Measurements from ENCODE around the gene TTYH3. TPM values are rescaled to one million over a fixed set of nuclear protein-coding genes. Genes with fewer than 3 reads are reported as not detected.
A peak's percentile ranks its signal among the peaks of the same experiment; 100 is the strongest.

Gene TTYH3
- total and polyA plus RNA-seq, 2 of the 8 experiments (the other 6 are each of a cell fraction or from before 2014, with no cell fraction given) = 66.2 to 169 TPM

DNA sequence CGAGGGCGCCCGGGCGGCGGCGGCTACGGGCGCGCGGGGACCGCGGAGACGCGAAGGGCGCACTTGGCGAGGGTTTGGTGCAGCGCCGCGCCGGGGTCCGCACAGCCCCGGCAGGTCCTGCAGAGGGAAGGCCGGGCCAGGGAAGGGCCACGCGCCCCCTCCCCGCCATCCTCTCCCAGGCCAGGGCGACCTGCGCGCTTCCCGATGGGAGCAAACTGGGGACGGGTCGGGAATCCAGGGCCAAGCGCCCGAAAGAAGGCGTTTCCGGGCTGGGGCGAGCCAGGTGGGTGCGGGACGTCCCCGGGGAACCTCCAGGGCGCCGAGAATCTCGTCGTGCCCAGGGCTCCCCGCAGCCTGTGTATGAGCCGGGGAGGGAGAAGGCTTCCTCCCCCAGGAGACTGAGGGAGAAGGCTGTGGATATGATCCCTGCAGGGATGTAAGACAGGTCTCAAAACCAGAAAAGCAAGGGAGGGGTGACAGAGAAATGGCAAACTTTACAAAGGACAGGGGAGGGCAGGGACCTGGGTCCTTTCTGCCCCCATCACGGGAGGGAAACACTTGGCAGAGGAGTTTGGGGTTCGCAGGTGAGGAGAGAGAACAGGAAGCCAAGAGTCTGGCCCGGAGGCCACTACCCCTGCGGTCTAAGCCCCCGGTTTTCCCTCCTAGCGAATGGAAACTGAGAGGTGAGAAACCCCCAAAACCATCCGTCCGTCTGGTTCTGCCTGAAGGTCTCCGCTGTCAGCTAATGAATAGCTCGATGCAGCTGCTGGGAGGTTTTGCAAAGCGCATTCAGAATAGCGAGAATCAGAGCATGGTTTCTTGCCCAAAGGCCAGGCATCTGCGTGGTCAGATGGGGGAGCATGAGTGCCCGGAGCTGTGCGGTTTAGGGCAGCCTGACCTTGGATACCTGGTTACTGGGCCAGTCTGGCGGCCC, 56.9 kb downstream of the TTYH3 start:
- Histone ChIP-seq H2BK12ac (ENCODE audit: low read depth, low read length) (no peak overlapping the region), H2BK120ac (replicated peaks; ENCODE audit: low read depth, low read length) (no peak overlapping the region), H3K79me1 (ENCODE audit: low read depth, low read length) (peaks cover 3% of the 10 kb centered on the region; the same call in 1 of the 2 replicates), H3K4ac (replicated peaks; ENCODE audit: insufficient read length, low read depth, low read length) (no peak overlapping the region), H4K91ac (replicated peaks; ENCODE audit: insufficient read length, low read length) (no peak overlapping the region), H4K8ac (ENCODE audit: extremely low read depth, insufficient read depth, low read length) (no peak overlapping the region), H2AK5ac (ENCODE audit: low read depth, low read length) (no peak overlapping the region), H2BK15ac (ENCODE audit: low read length) (no peak overlapping the region), H3K23me2 (ENCODE audit: low read depth, low read length) (peaks cover 3% of the 10 kb centered on the region; the same call in 1 of the 2 replicates), H3K14ac (ENCODE audit: insufficient read length) (no peak overlapping the region), H3K9ac (replicated peaks in 1 of 4; ENCODE audit: extremely low read depth in 1 of 4, low read depth in 3 of 4, low read length in 3 of 4) (no peak overlapping the region; a peak in 1 of 7 replicates), H4K5ac (ENCODE audit: insufficient read length, low read depth, low read length) (no peak overlapping the region), H2BK5ac (ENCODE audit: low read depth, low read length) (no peak overlapping the region), H3K4me2 (ENCODE audit: insufficient read depth in 1 of 2, low read depth in 2 of 2, low read length in 2 of 2) (peak overlapping the region; percentile 64 to 85), H4K20me1 (replicated peaks in 1 of 2; ENCODE audit: control insufficient read depth in 1 of 2, insufficient read depth in 2 of 2, low read length in 2 of 2) (no peaks in the 10 kb centered on the region), H3K18ac (ENCODE audit: extremely low read depth, low read length) (no peak overlapping the region; the same call in 1 of the 2 replicates), H3K9me3 (ENCODE audit: insufficient read depth in 2 of 2, low read depth in 1 of 2, low read length in 1 of 2) (no peaks in the 10 kb centered on the region; a peak in 1 of 4 replicates), H3K23ac (ENCODE audit: insufficient read length) (no peak overlapping the region), H3K4me3 (ENCODE audit: extremely low read depth in 1 of 4, insufficient read depth in 2 of 4, low read depth in 3 of 4, low read length in 4 of 4) (peak overlapping the region; percentile 25 to 63 (median 46)), H3K36me3 (ENCODE audit: control insufficient read depth in 2 of 4, insufficient read depth in 4 of 4, low read length in 3 of 4) (no peaks in the 10 kb centered on the region; a peak in 1 of 8 replicates), H2AFZ (ENCODE audit: low read length) (peak overlapping the region; percentile 15; the same call in 1 of the 2 replicates), H3K4me1 (replicated peaks in 1 of 4; ENCODE audit: control insufficient read depth in 3 of 4, insufficient read depth in 4 of 4, low read length in 3 of 4) (peaks cover 0 to 11% (median 8%) of the 10 kb centered on the region in 4 experiments; a peak in 5 of 7 replicates), H3K27ac (ENCODE audit: low read depth, low read length) (no peak overlapping the region), H2BK20ac (ENCODE audit: low read length) (no peak overlapping the region), H3K27me3 (replicated peaks in 1 of 4; ENCODE audit: control insufficient read depth in 3 of 4, extremely low read depth in 1 of 4, insufficient read depth in 3 of 4, low read length in 3 of 4) (peaks cover 7 to 34% (median 30%) of the 10 kb centered on the region in 4 experiments), H3K79me2 (ENCODE audit: control insufficient read depth in 1 of 2, insufficient read depth in 2 of 2, low read length in 2 of 2) (no peaks in the 10 kb centered on the region), H3K56ac (replicated peaks; ENCODE audit: insufficient read length, low read depth, low read length) (no peak overlapping the region)
- ChIA-PET CTCF (ENCODE audit: partially characterized antibody) (interaction anchor here (0.7 to 7.6 kb wide), 6 partner anchors 7 to 43 kb away, joined by 3 to 92 read pairs (median 6); no protein-coding TSS in a partner anchor), POLR2A (ENCODE audit: partially characterized antibody) (no interaction called here)
- DNase-seq (ENCODE audit: low read depth in 1 of 2, low spot score in 2 of 2) (peak in 1 of 2 experiments; percentile 66), FAIRE-seq (no peak)
- WGBS, 2 experiments (ENCODE audit: extremely low coverage in 1 of 2, insufficient coverage in 1 of 2, insufficient read length in 1 of 2, insufficient replicate concordance in 2 of 2, low coverage in 1 of 2, low lambda C conversion rate in 2 of 2, missing lambda C conversion rate in 1 of 2) = 30% methylated on average over 41 of the region's 62 CpGs; no CpG with 5 or more reads in 1 of the 2 experiments
- no peak for TF ChIP-seq NRF1 (IDR thresholded peaks at IDR 0.05; ENCODE audit: low read depth, low read length)
- TF ChIP-seq GTF2F1 (IDR thresholded peaks at IDR 0.05; ENCODE audit: borderline replicate concordance, low read depth, low read length) = no peak
- no peak for TF ChIP-seq NANOG (IDR thresholded peaks at IDR 0.05; ENCODE audit: insufficient read depth, low read depth, low read length, poor library complexity, severe bottlenecking)
- TF ChIP-seq KDM4A (IDR thresholded peaks at IDR 0.05; ENCODE audit: low read depth, low read length, severe bottlenecking) = peak; percentile 30
- TF ChIP-seq, protein P1, sequence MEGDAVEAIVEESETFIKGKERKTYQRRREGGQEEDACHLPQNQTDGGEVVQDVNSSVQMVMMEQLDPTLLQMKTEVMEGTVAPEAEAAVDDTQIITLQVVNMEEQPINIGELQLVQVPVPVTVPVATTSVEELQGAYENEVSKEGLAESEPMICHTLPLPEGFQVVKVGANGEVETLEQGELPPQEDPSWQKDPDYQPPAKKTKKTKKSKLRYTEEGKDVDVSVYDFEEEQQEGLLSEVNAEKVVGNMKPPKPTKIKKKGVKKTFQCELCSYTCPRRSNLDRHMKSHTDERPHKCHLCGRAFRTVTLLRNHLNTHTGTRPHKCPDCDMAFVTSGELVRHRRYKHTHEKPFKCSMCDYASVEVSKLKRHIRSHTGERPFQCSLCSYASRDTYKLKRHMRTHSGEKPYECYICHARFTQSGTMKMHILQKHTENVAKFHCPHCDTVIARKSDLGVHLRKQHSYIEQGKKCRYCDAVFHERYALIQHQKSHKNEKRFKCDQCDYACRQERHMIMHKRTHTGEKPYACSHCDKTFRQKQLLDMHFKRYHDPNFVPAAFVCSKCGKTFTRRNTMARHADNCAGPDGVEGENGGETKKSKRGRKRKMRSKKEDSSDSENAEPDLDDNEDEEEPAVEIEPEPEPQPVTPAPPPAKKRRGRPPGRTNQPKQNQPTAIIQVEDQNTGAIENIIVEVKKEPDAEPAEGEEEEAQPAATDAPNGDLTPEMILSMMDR (IDR thresholded peaks at IDR 0.05; ENCODE audit: control extremely low read depth in 1 of 3, insufficient read depth in 1 of 3, low read depth in 1 of 3, low read length in 3 of 3) = no peak
- no peak for TF ChIP-seq E2F6 (IDR thresholded peaks at IDR 0.05)
- TF ChIP-seq EZH2 (IDR thresholded peaks at IDR 0.05; ENCODE audit: low read depth, low read length, severe bottlenecking) = peak; percentile 82

Measured in H1 (cell line).